HG03442 (cell line): ENCODE data around the gene WNT5B.
"Not testable (repeated sequence)": the region's sequence is repeated elsewhere in the genome, so short reads cannot be mapped to it uniquely, and the experiment has no call there.

Source experiments
- ATAC-seq: cut with Tn5 transposase; IDR thresholded peaks from one replicate; pipeline ENCODE4 v1.9.1; 2021; ENCODE audit warnings: mild to moderate bottlenecking, moderate library complexity; ENCODE audit not compliant: unreplicated experiment

WNT5B gene

GRCh38 chr12:1680804-1681492 lies 51.9 kb downstream of the WNT5B start:
- no peak for ATAC-seq

GRCh38 chr12:1681493-1681807 lies 52.4 kb downstream of the WNT5B start:
- ATAC-seq: no peak

GRCh38 chr12:1688086-1688710 lies 59.2 kb downstream of the WNT5B start:
- ATAC-seq: no peak

DNA sequence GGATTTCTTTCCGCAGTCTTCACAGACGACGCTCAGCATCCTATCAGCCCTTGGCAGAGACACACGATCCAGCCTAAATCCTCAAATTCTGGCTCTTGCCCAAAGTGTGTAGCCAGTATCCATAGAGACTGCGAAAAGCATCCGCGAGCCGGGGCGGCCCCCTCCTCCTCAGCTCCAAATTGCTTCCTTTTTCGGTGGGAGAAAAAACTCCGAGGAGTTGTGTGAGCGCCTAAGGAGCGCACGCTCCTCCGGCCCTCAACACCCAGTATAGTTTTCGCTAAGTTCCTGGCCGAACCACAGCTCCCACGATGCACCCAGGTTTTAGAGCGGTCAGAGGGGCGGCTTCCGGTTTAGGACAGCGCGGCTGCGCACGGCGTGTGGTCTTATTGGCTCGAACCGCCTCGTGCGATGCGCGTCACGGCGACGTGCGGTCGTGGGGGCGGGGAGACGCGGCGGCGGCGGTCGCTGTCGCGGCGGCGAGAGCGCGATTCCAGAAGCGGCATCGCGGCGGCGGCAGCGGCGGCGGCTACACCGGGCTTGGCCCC lies 61.6 kb downstream of the WNT5B start, which contains the start of gene ADIPOR2:
ADIPOR2 (plus strand) TSS at position 493 of the 545 bp plus-strand sequence. CDS start 63,274 bp downstream, outside the sequence.
- ATAC-seq: peak; percentile 92

- ATAC-seq: peak; percentile 35
Observed at GRCh38 chr12:1691123-1692007, 62.3 kb downstream of the WNT5B start.

GRCh38 chr12:1692226-1692625 lies 63.2 kb downstream of the WNT5B start:
- ATAC-seq: no peak

- no peak for ATAC-seq
Observed at GRCh38 chr12:1692895-1693610, 64.0 kb downstream of the WNT5B start.

DNA sequence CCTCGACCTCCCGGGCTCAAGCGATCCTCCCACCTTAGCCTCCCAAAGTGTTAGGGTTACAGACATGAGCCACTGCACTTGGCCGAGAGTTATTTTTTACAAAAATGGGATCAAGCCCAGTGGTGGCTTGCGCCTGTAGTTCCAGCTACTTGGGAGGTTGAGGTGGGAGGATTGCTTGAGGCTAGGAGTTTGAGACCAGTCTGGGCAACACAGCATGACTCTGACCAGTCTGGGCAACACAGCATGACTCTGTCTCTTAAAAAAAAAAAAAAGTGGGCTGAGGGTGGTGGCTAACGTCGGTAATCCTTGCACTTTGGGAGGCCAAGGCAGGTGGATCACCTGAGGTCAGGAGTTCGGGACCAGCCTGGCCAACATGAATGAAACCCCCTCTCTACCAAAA lies 66.1 kb downstream of the WNT5B start:
- ATAC-seq: not testable (repeated sequence)

DNA sequence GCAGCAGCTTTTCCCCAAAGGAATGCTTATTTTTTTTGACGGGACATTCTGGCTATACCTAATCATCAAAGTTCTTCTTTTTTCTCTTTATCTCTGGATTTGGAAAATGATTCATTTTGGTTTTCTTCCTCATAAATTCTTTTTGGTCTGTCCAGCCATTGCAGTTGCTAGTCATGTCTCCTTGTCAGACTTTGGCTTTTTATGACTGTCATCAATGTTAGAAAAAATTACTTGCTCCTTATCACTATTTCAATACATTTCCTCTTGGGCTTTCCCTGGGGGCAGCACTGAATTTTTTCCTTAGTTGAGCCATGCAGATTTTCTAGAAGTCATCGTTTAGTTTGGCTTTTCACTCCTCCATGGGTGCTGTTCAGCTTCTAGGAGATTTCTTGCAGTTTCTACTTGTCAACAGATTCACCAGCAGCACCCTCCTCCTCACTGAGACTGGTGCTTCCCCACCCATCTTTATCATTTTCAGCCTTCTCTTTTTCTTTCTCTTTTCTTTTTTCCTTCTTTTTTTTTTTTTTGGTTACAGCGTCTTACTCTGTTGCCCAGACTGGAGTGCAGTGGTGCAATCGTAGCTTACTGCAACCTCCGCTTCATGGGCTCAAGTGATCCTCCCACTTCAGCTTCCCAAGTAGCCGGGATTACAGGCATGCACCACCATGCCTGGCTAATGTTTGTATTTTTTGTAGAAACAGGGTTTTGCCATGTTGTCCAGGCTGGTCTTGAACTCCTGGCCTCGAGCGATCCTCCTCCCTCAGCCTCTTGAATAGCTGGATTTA lies 67.0 kb downstream of the WNT5B start:
- ATAC-seq: no peak

GRCh38 chr12:1696800-1697199 lies 67.8 kb downstream of the WNT5B start:
- ATAC-seq: no peak
